HCT116 (cell line): Measurements from ENCODE around the gene SH3GL3. TPM values are rescaled to one million over a fixed set of nuclear protein-coding genes. Genes with fewer than 3 reads are reported as not detected.

Experiments used
- ATAC-seq: fragments of 200-7000 bp; cut with Tn5 transposase; 2 replicates; pipeline ENCODE4 v1.9.1; 2020; ENCODE audit warnings: mild to moderate bottlenecking, moderate library complexity
- BruUV-seq: library from RNA; stranded (reverse); fragments of 400-500 nt; replicated peaks from 2 replicates; lab custom pipeline; 2021; lab: Mats Ljungman, UMichigan
- CTCF ChIA-PET: fragments of 300-600 bp; sonication (Branson Sonifier 250); formaldehyde crosslinking; loops from one replicate; lab custom pipeline; 2021; ENCODE audit warnings: antibody characterized with exemption; lab: Charles Lee
- POLR2A ChIA-PET: fragments of 300-600, 350-600 bp; sonication (Branson Sonifier 250); formaldehyde crosslinking; loops from one replicate; lab custom pipeline; 2021; ENCODE audit warnings: antibody characterized with exemption; lab: Charles Lee
- RAD21 ChIA-PET, 2 experiments: fragments of 300-600 bp; sonication (Branson Sonifier 250); formaldehyde crosslinking; loops; one replicate each; lab custom pipeline; 2023; ENCODE audit warnings: low total read pairs in 2 of 2; ENCODE audit not compliant: uncharacterized antibody in 2 of 2, unreplicated experiment in 2 of 2, low non-redundant PET in 1 of 2; lab: Charles Lee
- DNase-seq: peaks from one replicate; pipeline ENCODE4 v3.0.0-alpha.2; 2010; ENCODE audit warnings: low read depth, low spot score
- H2AFZ ChIP-seq: fragments of 200-600 bp; shearing (Covaris generic), sonication (generic); 2 replicates; pipeline ENCODE4 v1.6.1; 2017; ENCODE audit warnings: low read depth, mixed run types, mixed read lengths, antibody characterized with exemption, low read length; ENCODE audit not compliant: poor library complexity, severe bottlenecking
- H3K27ac ChIP-seq: 2 replicates; pipeline ENCODE4 v1.5.1; 2012; ENCODE audit warnings: low read depth, low read length
- H3K27me3 ChIP-seq: fragments of 200-600 bp; sonication (generic); 2 replicates; pipeline ENCODE4 v1.6.1; 2016; ENCODE audit warnings: mixed run types, low read length, mixed read lengths; ENCODE audit not compliant: insufficient read depth
- H3K36me3 ChIP-seq, 2 experiments: fragments of 200-500 bp in 1 of 2; fragments of 200-600 bp in 1 of 2; sonication (Bioruptor generic) in 1 of 2; sonication (generic) in 1 of 2; 2 replicates each; pipeline versions ENCODE4 v1.5.1 to v1.6.1; 2014 to 2016; ENCODE audit warnings: low read length in 2 of 2, inconsistent platforms in 1 of 2, mixed read lengths in 1 of 2, mixed run types in 1 of 2; ENCODE audit not compliant: insufficient read depth in 2 of 2, control insufficient read depth in 1 of 2
- H3K4me1 ChIP-seq, 2 experiments: fragments of 200-600 bp in 1 of 2; sonication (generic) in 1 of 2; 2 replicates each; pipeline versions ENCODE4 v1.5.1 to v1.6.1; 2012 to 2017; ENCODE audit warnings: low read length in 2 of 2, inconsistent platforms in 1 of 2, mild to moderate bottlenecking in 1 of 2, mixed read lengths in 1 of 2, mixed run types in 1 of 2, moderate library complexity in 1 of 2; ENCODE audit not compliant: insufficient read depth in 2 of 2, control insufficient read depth in 1 of 2
- H3K4me2 ChIP-seq: fragments of 200-600 bp; sonication (generic); 2 replicates; pipeline ENCODE4 v1.6.1; 2017; ENCODE audit warnings: mixed run types, low read length, mixed read lengths
- H3K4me3 ChIP-seq, 2 experiments: fragments of 200-600 bp in 1 of 2; sonication (generic) in 1 of 2; replicated peaks in 1 of 2; 2 replicates each; pipeline ENCODE4 v1.5.1; 2011 to 2016; ENCODE audit warnings: low read length in 2 of 2, control low read depth in 1 of 2, low read depth in 1 of 2, mild to moderate bottlenecking in 1 of 2, mixed read lengths in 1 of 2, mixed run types in 1 of 2
- H3K79me2 ChIP-seq: fragments of 200-600 bp; sonication (generic); 2 replicates; pipeline ENCODE4 v1.6.1; 2017; ENCODE audit warnings: mild to moderate bottlenecking, mixed run types, low read length, moderate library complexity, mixed read lengths; ENCODE audit not compliant: insufficient read depth
- H3K9ac ChIP-seq: fragments of 200-600 bp; sonication (generic); 2 replicates; pipeline ENCODE4 v1.6.1; 2016; ENCODE audit warnings: low read length, mixed read lengths
- H3K9me2 ChIP-seq: fragments of 200-600 bp; sonication (generic), shearing (Covaris generic); 2 replicates; pipeline ENCODE4 v1.6.1; 2017; ENCODE audit warnings: mixed run types, mild to moderate bottlenecking, moderate library complexity; ENCODE audit not compliant: insufficient read depth
- H3K9me3 ChIP-seq, 2 experiments: fragments of 200-500 bp in 1 of 2; fragments of 200-600 bp in 1 of 2; sonication (Bioruptor generic) in 1 of 2; sonication (generic) in 1 of 2; 2 replicates each; pipeline ENCODE4 v1.6.1; 2014 to 2017; ENCODE audit warnings: low read length in 2 of 2, mixed read lengths in 2 of 2, inconsistent platforms in 1 of 2, low read depth in 1 of 2, mild to moderate bottlenecking in 1 of 2, mixed run types in 1 of 2, moderate library complexity in 1 of 2; ENCODE audit not compliant: control insufficient read depth in 1 of 2, insufficient read depth in 1 of 2
- H4K20me1 ChIP-seq: fragments of 200-600 bp; sonication (generic), shearing (Covaris generic); 2 replicates; pipeline ENCODE4 v1.6.1; 2017; ENCODE audit warnings: mixed run types, mild to moderate bottlenecking, moderate library complexity; ENCODE audit not compliant: insufficient read depth
- JUND ChIP-seq: IDR thresholded peaks from 2 replicates; pipeline ENCODE4 v1.6.1; 2012
- SP1 ChIP-seq: IDR thresholded peaks from 2 replicates; pipeline ENCODE4 v1.6.1; 2012; ENCODE audit warnings: low read depth
- SRF ChIP-seq: IDR thresholded peaks from 2 replicates; pipeline ENCODE4 v1.6.1; 2012; ENCODE audit warnings: low read depth
- TCF7L2 ChIP-seq: IDR thresholded peaks from 2 replicates; pipeline ENCODE4 v1.7.0; 2011; ENCODE audit warnings: borderline replicate concordance, inconsistent platforms; ENCODE audit not compliant: insufficient read depth, insufficient read length; ENCODE audit errors: extremely low read depth
- YY1 ChIP-seq: IDR thresholded peaks from 2 replicates; pipeline ENCODE4 v1.6.1; 2011; ENCODE audit warnings: low read length, low read depth, moderate library complexity, mild to moderate bottlenecking; ENCODE audit not compliant: insufficient replicate concordance; ENCODE audit errors: extremely low read depth
- ZFX ChIP-seq: fragments of 450-650 bp; IDR thresholded peaks from 2 replicates; pipeline ENCODE4 v1.6.1; 2017
- ZNF274 ChIP-seq: fragments of 200-500 bp; sonication (Bioruptor generic); IDR thresholded peaks from 2 replicates; pipeline ENCODE4 v1.6.1; 2014; ENCODE audit warnings: mild to moderate bottlenecking, low read depth, low read length, inconsistent platforms
- intact Hi-C: fragments of 100-400 bp; cut with micrococcal nuclease; formaldehyde crosslinking; loops from 2 replicates; pipeline ENCODE4 v1.10.0; 2022
- total RNA-seq: library from RNA; stranded (reverse); gene quantifications from one replicate; pipeline ENCODE4 v1.2.1, GENCODE V29; 2021; ENCODE audit not compliant: unreplicated experiment
- TF ChIP-seq, protein P1 (sequence below): IDR thresholded peaks from 2 replicates; pipeline ENCODE4 v1.6.1; 2012; ENCODE audit warnings: low read depth

The SH3GL3 gene
- total RNA-seq, 1 experiment from 2014 or later = 1.3 TPM

DNA sequence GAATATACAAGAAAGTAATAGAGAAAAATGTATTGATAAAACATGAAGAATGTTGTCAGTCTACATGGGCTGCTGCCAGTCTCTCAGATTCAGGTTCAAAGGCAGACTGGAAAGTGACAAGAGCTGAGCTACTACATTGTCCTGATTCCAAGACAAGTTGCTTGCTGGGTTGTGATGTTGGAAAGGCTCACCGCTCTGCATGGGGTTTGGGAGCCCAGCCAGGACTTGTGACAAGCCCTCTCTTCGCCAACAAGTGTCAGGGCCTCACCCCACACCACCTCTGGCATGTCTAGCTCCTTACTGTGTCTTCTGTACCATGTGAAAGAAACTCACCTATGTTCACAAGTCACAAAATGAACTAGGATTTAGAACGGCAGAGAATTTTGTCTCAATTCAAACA is 43.0 kb upstream of the SH3GL3 start:
- Histone ChIP-seq H3K9me2 (no peaks in the 10 kb centered on the region), H3K36me3 (no peaks in the 10 kb centered on the region), H3K79me2 (no peaks in the 10 kb centered on the region), H3K4me3 (no peak overlapping the region), H3K4me2 (no peak overlapping the region), H3K9me3 (no peaks in the 10 kb centered on the region), H4K20me1 (no peaks in the 10 kb centered on the region), H3K9ac (no peak overlapping the region), H3K27ac (no peak overlapping the region), H3K27me3 (peaks cover 3% of the 10 kb centered on the region; the same call in 1 of the 2 replicates), H3K4me1 (no peaks in the 10 kb centered on the region), H2AFZ (no peak overlapping the region)
- ChIA-PET POLR2A (no interaction called here), RAD21 (interaction anchor here in 1 of 2 experiments (0.6 kb wide), 1 partner anchor 591 kb away, joined by 7 read pairs; no protein-coding TSS in a partner anchor), CTCF (no interaction called here)
- BruUV-seq = no TSS peak
- TF ChIP-seq SP1 (no peak), SRF (no peak), TCF7L2 (no peak), ZNF274 (no peak), JUND (no peak), YY1 (no peak), ZFX (no peak)
- TF ChIP-seq, protein P1, sequence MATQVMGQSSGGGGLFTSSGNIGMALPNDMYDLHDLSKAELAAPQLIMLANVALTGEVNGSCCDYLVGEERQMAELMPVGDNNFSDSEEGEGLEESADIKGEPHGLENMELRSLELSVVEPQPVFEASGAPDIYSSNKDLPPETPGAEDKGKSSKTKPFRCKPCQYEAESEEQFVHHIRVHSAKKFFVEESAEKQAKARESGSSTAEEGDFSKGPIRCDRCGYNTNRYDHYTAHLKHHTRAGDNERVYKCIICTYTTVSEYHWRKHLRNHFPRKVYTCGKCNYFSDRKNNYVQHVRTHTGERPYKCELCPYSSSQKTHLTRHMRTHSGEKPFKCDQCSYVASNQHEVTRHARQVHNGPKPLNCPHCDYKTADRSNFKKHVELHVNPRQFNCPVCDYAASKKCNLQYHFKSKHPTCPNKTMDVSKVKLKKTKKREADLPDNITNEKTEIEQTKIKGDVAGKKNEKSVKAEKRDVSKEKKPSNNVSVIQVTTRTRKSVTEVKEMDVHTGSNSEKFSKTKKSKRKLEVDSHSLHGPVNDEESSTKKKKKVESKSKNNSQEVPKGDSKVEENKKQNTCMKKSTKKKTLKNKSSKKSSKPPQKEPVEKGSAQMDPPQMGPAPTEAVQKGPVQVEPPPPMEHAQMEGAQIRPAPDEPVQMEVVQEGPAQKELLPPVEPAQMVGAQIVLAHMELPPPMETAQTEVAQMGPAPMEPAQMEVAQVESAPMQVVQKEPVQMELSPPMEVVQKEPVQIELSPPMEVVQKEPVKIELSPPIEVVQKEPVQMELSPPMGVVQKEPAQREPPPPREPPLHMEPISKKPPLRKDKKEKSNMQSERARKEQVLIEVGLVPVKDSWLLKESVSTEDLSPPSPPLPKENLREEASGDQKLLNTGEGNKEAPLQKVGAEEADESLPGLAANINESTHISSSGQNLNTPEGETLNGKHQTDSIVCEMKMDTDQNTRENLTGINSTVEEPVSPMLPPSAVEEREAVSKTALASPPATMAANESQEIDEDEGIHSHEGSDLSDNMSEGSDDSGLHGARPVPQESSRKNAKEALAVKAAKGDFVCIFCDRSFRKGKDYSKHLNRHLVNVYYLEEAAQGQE = no peak
- DNase-seq (no peak), ATAC-seq (no peak)
- intact Hi-C loops = no loop called here
